K562 (cell line): ENCODE data around the gene NDUFA7. TPM values are rescaled to one million over a fixed set of nuclear protein-coding genes. Genes with fewer than 3 reads are reported as not detected.

Source experiments
- CEBPG ChIP-seq, 3 experiments: fragments of 200-800 bp in 1 of 3; sonication (Bioruptor generic) in 1 of 3; sonication (generic) in 1 of 3; formaldehyde crosslinking in 1 of 3; IDR thresholded peaks in 2 of 3; conservative IDR thresholded peaks in 1 of 3; 2 replicates each; pipeline versions ENCODE4 v1.6.1 to v1.8.0; 2016 to 2022; ENCODE audit warnings: missing compliant biosample characterization in 2 of 3, missing genetic modification characterization in 2 of 3, mild to moderate bottlenecking in 1 of 3, missing genetic modification reagents in 1 of 3
- polyA plus RNA-seq, 8 experiments: library from polyadenylated mRNA; depleted of rRNA in 4 of 8; stranded (reverse) in 5 of 8; unstranded in 3 of 8; fragments of >200 nt; fragmentation: Nextera tagmentation in 2 of 8; fragmentation: Illumina TruSeq in 1 of 8; extraction: Ambion mirVana in 2 of 8; extraction: Trizol in 1 of 8; gene quantifications; 2 replicates each; pipeline versions ENCODE4 v1.2.1 to v1.2.3, GENCODE V29; 2011 to 2014; ENCODE audit warnings: inconsistent platforms in 1 of 8, missing spikeins in 1 of 8
- total RNA-seq, 7 experiments: library from RNA; depleted of rRNA in 6 of 7; stranded (reverse); fragments of >200 nt in 6 of 7; fragmentation: Illumina TruSeq in 2 of 7; extraction: Trizol in 2 of 7; gene quantifications; 2 replicates each; pipeline versions ENCODE4 v1.2.1 to v1.2.3, GENCODE V29; 2011 to 2021; ENCODE audit warnings: low replicate concordance in 1 of 7
- TF ChIP-seq, protein P1 (sequence below): fragments of 250-450 bp; sonication (Bioruptor Pico); IDR thresholded peaks from 2 replicates; pipeline ENCODE4 v1.4.0; 2020

Gene NDUFA7
- total and polyA plus RNA-seq, 9 of the 15 experiments (the other 6 are each of a cell fraction or from before 2014, with no cell fraction given) = 70.8 to 348 (median 142) TPM

GRCh38 chr19:8320564-8321066, 560 bp downstream of the NDUFA7 start (continued):
- TF ChIP-seq, protein P1, sequence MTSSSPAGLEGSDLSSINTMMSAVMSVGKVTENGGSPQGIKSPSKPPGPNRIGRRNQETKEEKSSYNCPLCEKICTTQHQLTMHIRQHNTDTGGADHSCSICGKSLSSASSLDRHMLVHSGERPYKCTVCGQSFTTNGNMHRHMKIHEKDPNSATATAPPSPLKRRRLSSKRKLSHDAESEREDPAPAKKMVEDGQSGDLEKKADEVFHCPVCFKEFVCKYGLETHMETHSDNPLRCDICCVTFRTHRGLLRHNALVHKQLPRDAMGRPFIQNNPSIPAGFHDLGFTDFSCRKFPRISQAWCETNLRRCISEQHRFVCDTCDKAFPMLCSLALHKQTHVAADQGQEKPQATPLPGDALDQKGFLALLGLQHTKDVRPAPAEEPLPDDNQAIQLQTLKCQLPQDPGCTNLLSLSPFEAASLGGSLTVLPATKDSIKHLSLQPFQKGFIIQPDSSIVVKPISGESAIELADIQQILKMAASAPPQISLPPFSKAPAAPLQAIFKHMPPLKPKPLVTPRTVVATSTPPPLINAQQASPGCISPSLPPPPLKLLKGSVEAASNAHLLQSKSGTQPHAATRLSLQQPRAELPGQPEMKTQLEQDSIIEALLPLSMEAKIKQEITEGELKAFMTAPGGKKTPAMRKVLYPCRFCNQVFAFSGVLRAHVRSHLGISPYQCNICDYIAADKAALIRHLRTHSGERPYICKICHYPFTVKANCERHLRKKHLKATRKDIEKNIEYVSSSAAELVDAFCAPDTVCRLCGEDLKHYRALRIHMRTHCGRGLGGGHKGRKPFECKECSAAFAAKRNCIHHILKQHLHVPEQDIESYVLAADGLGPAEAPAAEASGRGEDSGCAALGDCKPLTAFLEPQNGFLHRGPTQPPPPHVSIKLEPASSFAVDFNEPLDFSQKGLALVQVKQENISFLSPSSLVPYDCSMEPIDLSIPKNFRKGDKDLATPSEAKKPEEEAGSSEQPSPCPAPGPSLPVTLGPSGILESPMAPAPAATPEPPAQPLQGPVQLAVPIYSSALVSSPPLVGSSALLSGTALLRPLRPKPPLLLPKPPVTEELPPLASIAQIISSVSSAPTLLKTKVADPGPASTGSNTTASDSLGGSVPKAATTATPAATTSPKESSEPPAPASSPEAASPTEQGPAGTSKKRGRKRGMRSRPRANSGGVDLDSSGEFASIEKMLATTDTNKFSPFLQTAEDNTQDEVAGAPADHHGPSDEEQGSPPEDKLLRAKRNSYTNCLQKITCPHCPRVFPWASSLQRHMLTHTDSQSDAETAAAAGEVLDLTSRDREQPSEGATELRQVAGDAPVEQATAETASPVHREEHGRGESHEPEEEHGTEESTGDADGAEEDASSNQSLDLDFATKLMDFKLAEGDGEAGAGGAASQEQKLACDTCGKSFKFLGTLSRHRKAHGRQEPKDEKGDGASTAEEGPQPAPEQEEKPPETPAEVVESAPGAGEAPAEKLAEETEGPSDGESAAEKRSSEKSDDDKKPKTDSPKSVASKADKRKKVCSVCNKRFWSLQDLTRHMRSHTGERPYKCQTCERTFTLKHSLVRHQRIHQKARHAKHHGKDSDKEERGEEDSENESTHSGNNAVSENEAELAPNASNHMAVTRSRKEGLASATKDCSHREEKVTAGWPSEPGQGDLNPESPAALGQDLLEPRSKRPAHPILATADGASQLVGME (CRISPR knock-in tag) = no peak
- TF ChIP-seq CEBPG (CRISPR knock-in tag; IDR thresholded peaks at IDR 0.05) (no peak), CEBPG (tag; conservative IDR thresholded peaks at IDR 0.05 in 1 of 2, IDR thresholded peaks at IDR 0.05 in 1 of 2) (no peak)
